Measurements from ENCODE around the gene SMPD2.

The SMPD2 gene

DNA sequence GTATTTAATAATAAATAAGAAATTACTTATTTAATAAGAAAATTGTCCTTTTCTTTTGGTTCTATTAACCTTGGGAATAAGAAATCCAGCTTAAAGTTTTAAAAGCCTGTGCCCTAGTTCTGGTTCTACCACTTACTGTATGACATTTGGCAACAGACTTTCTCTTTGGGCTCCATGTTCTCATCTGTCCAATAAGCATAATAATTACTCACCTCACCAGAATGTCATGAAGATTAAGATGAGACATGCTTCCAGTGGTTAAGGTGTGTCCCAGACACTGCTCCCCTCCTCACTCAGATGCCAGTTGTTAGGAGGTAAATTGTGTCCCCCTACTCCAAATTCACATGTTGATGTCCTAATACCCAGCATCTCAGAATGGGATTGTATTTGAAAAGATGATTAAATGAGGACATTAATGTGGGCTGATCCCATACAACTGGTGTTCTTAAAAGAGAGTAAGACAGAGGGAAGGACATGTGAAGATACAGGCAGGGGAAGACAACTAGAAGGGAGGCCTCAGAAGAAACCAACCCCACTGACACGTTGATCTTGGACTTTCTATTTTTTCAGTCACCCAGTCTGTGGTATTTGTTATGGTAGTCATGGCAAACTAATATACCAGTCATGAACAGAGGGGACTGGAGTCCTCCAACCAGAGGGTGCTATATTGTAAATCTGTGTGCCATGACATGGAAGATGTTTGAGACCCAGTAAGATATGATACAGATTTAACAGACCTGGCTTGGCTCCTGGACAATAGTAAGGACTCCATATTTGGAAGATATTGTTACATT is 21.4 kb downstream of the SMPD2 start:
- no peak for DNase-seq

DNA sequence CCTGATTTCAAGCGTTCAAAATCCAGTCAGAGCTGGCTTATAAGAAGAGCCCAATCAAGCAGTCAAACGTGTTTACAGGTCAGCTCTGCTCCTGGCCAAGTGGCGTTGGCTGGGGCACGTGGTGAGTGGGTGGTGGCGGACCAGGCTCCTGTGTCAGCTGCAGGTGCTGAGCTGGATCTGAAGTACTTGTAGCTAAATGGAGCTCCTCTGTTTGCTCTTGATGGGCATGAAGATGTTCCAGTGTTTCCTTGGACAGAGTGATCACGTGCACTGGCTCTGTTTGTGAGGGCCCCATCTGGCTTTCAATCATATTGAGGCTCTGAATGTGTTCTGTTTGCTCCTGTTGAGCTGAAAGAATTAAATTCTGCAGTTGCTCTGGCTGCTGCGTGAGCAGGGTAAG is 25.2 kb downstream of the SMPD2 start:
- no peak for DNase-seq

DNA sequence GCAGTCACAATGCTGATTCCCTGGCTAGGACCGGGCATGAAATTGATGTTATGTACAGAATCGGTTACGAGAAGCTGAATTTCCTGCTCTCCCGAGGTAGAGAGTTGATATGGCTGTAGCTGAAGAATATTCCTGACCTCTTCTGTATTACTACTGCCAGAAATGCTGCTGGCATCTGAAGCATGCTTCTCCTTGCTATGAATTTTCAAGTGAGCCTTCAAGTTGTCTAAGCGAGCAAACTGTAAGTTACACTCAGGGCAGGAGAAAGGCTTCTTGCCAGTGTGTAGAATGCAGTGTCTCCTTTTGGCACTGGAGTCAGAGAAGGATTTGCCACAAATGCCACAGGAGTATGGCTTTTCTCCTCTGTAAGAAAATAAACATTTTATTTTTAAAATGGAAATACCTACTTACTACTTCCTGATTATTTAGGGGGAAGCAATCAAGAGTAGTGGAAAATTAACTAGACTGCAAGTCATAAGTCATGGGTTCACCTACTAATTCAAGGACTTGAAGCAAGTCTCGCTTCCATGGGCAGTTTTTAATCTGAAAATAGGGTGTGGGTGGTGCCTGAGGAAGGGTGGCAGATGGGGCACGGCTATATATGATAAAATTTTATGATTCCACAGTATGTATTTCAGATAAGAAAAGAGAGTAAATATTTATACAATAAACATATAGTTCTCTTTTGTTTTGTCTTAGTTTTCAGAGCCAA is 25.8 kb downstream of the SMPD2 start:
- DNase-seq, result no peak

DNA sequence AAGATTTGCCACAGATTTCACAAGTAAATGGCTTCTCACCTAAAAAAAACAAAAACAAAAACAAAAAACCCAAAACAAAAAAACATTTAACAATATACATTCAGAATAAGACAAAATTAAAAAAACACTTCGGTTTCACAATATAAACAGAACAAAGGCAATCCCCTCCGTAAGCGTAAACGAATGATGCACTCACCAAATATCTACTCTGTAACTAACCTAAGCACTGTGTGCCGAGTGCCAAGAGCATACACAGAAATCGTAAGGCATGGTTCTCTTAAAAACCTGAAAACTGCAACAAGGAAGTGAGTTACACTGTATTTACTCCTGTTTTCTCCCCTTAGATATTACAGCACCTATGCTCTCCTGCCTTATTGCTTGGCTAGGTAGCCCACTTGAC is 27.2 kb downstream of the SMPD2 start:
- no peak for DNase-seq

DNA sequence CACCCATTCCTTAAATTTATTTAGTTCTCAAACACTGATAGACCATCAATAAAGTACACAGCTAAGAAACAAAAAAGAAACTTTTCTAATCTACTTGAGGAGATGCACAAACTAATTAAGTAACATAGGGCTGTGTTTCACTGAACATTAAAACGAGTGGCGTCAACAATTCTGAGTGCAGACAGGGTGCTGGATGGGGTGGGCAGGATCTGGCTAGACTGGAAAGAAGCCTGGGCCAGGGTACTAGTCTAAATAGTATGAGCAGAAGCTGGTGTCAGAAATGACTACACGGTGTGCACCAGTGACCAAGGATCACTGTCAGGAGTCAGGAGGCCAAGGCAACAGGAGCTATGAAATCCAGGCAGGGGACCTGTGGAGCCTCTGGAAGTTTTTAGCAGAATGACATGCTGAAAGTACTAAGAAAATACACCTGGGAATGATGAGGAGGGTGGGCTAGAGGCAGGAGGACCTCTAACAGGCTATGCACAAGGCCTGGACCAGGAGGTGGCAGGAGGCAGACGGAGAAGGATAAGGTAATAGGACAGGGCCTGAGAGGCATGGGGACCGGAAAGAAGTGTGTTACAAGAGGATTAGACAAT is 29.2 kb downstream of the SMPD2 start:
- no peak for DNase-seq

DNA sequence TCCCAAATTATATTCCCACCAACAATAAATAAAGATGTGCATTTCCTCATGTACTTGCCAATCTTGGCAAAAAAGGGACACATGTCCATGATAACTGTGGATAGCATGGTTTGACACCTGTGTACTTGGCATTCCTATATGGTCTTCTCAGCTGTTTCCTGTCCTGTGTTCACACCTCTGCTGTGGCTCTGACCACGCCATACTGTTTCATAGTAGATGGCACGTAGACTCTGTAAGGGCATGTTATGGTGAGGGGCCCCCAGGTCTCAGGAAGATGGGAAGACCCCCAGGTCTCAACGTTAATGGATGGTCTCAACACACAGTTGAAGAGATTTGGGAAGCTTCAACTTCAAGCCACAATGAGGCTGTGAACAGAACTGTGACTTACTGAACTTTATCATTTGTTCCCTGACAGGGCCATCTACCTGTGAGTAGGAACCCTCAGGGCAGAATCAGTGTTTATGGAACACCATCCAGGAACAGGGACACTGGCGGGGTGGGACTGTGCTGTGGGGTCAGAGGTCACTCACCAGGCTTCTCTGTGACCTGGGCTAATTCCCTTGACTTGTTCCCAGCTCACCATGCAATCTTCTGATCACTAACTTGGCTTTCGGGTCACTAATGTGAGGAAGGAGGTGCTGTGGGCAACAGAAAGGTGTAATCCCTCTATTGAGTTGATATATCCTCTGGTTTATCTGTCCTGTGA is 30.7 kb downstream of the SMPD2 start:
- no peak for DNase-seq

DNA sequence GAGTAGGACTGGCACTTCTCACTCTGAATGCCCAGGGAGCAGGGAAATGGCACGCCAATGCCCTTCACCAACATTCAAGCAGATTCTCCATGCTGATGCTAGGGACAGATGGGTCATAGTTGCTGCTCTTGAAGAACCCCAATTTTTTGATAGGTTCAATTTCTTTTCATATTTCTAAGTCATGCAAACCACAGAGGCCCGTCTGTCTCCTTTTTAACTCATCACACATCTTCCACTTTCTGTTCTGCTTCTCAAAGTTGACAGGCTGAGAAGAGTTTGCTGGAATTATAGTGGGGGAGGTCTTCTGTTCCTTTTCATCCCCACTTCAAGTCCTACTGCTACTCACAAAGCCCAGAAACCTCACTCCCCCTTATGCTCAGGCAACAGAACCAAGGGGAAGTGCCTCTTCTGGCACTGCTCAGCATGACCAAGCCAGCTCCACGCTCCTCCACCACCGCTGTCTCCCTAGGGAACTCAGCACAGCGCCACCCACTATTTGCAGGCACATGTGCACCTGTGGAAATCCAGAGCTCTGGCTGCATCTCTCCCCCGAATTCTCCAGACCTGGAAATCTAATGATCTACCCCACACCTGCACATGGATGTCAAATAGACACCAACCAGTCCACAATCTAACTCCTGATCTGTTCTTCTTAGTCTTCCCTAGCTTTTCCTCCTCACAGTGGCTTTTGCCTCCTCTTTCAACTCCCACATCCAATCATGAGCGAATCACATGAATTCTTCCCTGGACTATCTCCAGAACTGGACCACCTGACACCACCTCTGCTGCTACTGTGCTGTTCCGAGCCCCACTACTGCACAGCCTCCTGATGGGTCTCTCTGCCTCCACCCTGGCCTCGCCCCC is 31.8 kb downstream of the SMPD2 start:
- no peak for DNase-seq

DNA sequence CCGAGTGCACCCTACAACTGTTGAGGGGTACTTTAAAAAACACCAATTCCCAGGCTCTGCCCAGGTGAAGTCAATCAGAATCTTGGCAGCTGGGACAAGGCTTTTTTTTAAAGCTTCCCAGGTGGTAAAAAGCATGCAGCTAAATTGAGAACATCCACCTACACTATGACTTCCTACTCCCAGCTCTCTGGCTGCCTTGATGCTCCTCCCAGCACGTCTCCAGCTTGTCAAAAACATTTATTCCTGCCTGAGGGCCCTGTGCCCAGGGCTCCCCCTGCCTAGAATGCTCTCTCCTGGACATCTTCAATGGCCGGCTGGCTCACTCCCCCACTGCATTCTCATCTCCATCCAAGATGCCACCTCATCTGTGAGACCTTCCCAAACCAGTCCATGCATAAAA is 32.6 kb downstream of the SMPD2 start:
- no peak for DNase-seq

DNA sequence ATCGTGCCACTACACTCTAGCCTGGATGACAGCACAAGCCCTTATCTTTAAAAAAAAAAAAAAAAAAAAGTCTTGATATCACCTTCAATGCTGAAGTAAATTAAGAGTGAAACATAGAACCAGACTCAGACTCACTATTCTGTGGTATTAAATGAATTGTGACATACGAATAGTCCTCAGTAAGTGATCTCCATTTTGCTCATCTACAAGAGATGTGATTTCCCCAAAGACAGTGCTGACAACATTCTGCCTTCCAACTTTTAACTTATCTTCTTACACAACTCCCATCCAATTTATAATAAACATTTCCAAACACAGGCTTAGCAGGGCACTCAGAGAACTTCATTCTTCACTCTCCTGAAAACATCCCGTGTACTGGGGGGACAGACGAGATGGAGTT is 34.5 kb downstream of the SMPD2 start:
- DNase-seq, result no peak

DNA sequence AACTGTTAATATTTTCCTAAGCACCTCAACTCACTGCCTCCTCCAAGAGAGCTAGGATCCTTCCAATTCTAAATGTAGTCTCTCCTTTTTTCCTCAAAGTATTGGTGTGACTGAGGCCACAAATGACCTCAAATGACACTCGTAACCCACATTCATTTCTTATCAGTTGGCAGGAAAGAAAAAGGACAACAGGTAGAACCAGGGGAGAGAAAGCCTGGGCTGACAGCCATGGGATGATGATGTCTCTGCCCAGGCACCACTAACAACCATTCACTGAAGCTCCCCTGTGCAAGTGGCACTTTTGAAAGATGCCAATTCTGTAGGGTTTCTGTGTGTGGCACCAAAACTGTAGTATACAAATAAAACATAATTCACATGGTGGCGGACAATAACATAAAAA is 35.1 kb downstream of the SMPD2 start:
- DNase-seq, result no peak

DNA sequence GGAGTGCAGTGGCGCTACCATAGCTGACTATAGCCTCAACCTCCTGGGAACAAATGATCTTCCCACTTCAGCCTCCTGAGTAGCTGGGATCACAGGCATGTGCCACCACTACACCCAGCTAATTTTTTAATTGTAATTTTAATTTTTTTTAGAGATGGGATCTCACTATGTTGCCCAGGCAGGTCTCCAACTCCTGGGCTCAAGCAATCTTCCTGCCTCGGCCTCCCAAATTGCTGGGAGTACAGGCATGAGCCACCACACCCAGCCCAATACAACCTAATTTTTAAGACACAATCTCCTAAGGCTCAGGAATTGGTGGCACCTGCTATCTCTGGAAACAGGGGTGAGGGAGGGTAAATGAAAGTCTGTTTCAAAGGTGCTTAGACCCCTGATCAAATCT is 36.7 kb downstream of the SMPD2 start:
- DNase-seq, result no peak

DNA sequence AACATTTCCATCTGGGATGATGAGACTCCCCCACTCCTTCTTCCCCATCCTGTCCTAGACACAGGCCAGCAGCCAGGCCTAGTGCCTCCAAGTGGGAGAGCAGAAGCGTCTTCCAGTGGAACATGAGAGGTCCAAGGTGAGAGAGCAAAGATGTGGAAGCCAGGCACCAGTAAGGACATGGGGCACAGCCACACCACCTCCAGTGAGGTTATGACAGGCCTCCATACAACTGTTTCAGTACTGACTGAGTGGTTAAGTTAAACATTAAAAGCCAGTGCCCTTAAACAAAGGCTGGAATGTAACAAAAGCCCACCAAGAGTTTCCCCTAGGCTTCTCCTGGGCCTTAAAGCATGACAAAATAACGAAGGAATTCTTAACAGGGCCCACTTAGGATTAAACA is 37.2 kb downstream of the SMPD2 start:
- DNase-seq, result no peak

DNA sequence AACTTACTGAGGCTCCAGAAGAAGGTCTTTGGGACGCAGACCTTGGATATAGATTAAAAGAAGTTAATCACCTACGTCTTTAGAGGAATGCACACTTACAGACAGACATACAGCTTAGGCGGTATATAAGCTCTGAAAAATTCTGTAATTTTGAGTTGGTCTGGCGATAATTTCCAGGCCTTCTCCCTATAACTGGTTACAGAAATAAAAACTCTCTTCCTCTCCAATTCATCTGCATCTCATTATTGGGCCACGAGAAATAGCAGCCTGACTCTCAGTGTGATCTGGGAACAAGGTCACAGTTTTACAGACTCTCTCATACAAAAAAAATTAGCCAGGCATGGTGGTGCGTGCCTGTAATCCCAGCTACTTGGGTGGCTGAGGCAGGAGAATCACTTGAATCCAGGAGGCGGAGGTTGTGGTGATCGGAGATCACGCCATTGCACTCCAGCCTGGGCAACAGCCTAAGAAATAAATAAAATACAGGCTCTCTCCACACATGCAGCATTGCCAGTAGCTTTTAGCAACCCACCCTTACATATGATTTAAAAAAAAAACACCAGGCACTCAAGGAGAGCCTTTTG is 37.8 kb downstream of the SMPD2 start:
- DNase-seq, result no peak

DNA sequence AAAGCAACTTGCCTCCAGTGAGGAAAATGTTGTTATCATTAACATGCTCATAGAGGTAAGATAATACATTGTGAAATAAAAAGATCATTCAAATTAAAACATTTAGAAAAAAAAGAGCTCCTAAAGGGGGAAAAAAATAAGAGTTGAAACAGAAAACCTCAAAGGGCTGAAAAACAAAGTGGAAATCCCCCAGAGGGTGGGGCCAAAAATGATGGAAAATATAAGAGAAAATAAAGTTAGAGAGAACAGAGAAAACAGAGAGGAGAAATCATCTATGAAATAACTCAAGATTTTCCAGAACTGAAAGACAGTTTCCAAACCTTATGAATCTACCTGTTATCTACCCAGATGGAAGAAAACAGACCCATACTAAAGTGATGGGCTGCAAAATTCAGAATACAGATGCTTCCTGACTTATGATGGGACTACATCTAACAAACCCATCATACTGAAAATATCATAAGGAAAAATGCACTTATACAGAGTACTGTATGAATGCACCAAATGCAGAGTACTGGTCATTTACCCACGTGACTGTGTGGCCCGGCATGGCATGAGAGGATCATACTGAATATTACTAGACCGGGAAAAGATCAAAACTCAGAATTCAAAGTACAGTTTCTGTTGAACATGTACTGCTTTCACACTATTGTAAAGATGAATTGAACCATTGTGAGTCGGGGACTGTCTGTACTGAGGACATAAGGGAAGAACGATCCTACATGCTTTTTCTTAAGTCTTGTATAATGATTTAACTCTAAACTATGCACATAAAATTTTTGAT is 38.5 kb downstream of the SMPD2 start:
- DNase-seq, result no peak

DNA sequence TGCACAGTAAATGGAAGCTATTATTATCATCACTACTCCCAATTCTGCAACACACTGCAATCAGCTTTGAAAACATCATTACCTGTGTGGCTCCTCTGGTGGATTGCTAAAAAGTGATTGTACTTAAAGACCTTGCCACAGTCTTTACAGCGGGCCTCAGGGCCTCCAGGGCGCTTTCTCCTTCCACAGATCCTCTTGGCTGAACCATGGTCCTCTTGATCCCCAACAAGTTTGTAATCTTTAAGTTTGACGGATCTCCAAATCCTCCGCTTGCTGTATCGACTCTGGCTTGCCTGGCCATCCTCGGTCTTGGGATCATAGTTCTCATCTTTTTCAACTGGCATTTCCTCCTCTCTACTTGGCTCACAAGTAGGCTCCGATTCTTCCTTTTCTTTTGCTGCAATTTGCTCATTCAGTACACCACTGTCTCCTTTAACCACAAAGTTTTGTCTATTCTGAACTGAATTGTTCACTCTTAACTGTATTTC is 40.5 kb downstream of the SMPD2 start:
- DNase-seq, result no peak

DNA sequence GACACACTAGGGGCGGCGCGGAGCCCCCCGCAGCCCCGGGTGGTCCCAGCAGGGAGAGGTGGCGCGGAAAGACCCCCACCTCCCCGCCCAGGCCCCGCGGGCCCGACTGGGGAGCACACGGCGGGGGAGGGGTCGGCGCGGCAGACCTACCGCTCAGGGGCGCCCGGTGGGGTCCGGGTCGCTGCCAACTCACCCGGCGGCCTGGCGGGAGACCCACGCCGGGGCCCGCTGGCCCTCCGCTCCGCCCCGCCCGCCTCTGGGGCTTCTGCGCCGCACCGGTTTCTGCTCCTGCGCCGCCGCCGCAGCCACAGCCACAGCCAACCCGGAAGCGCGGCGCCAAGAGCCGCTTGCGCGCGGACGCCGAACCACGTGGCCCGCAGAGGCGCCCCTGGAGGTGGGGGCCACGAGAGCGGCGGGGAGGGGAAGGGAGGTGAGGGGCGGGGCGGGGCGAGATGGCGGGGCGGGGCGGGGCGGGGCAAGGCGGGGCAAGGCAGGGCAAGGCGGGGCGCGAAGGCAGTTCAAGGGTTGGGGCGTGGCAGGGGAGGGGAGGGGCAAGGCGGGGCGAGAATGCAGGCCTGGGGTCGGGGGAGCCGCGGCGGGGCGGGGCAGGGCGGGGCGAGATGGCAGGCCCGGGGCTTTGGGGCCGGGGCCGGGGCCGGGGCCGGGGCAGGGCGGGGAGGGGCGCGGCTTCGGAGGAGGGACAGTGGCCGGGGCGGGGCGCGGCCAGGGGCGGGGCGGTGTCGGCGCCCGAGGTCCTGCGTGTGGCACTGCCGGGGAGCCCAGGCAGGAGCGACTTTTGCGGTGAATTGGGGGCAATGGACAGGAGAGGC is 42.6 kb downstream of the SMPD2 start, which contains the start of gene ZBTB24:
Gene ZBTB24 (minus strand): TSS at position 315 of the 830 bp plus-strand sequence. CDS start 1,193 bp downstream, outside the sequence.
- peak; percentile 87 for DNase-seq

DNA sequence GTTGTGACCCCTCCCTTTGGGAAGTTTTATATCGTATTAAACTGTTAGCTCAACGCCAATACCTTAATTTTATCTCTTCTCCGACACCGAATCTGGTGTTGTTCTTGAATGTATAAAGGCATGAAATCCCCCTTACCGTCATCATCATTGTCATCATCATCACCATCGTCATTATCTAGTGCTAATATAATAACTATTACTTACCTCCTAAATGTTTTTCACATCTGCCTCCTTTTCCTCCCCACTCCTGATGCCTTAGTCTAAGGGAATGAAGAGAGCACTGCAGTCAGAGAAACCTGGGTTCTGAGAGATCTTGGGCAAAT is 43.2 kb downstream of the SMPD2 start:
- no peak for DNase-seq

DNA sequence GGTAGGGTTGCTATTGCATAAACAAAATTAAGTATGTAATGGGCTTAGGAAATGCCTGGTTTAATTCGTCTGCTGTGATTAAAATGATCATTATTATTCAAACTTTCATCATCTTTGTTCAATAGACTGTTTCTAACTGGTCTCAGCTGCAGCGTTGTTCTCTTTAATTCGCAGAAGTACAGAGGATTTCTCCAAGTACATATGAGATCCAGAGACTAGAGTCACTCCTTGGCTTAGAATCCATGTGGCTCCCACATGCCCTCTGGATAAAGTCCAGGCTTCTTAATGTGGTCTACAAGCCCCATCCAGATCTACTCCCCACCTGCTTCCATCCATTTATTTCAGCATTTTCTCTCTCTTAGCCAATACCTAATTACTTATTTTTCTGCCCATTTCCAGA is 43.6 kb downstream of the SMPD2 start:
- DNase-seq, result no peak

DNA sequence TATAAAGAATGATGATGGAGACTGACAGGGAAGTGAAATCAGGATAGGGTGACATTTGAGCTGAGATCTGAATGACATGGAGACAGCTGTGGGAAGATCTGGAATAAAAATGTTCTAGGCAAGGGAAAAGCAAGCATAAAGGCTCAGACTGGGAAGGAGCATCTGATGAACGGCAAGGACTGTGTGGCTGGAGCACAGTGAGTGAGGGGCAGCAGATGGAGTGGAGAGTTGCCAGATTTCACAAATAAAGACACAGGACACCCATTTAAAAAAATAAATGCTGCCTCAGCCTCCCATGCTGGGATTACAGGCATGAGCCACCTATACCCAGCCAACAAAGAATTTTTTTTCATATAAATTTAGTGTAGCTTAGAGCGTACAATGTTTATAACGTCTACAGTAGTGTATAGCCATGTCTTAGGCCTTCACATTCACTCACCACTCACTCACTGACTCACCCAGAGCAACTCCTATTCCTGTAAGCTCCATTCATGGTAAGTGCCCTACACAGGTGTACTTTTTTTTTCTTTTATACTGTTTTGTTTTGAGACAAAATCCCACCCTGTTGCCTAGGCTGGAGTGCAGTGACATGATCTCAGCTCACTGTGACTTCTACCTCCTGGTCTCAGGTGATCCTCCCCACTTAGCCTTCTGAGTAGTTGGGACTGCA is 44.9 kb downstream of the SMPD2 start:
- no peak for DNase-seq

DNA sequence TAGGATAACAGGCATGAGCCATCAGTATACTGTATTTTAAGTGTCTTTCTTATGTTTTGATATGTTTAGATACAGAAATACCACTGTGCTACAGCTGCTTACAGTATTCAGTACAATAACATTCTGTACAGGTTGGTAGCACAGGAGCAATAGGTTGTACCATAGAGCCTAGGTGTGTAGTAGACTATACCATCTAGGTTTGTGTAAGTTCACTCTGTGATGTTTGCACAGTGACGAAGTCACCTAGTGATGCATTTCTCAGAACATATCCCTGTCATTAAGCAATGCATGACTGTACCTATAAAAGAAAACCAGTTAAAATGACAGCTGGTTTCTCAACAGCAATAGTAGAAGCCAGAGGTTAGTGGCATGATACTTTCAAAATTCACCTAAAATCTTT is 45.5 kb downstream of the SMPD2 start:
- no peak for DNase-seq
